Measurements from ENCODE around the gene FAT2.

The FAT2 gene

DNA sequence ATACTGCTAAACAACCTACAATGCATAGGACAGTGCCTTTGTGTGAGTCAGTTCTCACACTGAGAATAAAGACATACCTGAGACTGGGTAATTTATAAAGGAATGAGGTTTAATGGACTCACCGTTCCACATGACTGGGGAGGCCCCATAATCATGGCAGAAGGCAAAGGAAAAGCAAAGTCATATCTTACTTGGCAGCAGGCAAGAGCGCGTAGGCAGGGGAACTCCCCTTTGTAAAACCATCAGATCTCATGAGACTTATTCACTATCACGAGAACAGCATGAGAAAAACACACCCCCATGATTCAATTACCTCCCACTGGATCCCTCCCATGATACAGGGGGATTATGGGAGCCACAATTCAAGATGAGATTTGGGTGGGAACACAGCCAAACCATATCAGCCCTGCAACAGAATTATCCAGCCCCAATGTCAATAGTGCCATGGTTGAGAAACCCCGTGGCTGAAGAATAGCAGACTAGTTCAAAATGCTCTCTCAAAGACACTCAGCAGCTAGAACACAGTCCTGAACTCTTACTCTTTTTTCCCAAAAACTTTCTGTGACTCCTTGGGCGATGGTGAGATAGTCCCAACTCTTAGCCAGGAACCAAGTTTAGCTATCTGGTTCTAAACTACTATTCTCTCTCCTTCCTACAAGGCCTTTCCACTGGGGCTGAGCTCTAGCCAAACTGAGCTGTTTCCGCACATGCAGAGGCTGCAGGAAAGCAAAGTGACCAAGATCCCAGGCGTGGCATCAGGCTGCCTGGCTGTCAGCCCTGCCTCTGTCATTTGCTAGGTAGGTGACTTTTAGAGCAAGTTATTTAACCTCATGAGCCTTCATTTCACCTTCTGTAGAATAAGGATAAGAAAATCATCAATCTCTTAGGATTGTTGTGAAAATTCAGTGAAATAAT lies 21.7 kb downstream of the FAT2 start:
- TF ChIP-seq, protein P1, sequence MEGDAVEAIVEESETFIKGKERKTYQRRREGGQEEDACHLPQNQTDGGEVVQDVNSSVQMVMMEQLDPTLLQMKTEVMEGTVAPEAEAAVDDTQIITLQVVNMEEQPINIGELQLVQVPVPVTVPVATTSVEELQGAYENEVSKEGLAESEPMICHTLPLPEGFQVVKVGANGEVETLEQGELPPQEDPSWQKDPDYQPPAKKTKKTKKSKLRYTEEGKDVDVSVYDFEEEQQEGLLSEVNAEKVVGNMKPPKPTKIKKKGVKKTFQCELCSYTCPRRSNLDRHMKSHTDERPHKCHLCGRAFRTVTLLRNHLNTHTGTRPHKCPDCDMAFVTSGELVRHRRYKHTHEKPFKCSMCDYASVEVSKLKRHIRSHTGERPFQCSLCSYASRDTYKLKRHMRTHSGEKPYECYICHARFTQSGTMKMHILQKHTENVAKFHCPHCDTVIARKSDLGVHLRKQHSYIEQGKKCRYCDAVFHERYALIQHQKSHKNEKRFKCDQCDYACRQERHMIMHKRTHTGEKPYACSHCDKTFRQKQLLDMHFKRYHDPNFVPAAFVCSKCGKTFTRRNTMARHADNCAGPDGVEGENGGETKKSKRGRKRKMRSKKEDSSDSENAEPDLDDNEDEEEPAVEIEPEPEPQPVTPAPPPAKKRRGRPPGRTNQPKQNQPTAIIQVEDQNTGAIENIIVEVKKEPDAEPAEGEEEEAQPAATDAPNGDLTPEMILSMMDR (IDR thresholded peaks at IDR 0.05; ENCODE audit: low read depth, low read length, missing control alignments) = no peak
- H3K4me3 ChIP-seq (ENCODE audit: low read depth, low read length) = no peak overlapping the region
- no peak for DNase-seq (ENCODE audit: low read depth)

DNA sequence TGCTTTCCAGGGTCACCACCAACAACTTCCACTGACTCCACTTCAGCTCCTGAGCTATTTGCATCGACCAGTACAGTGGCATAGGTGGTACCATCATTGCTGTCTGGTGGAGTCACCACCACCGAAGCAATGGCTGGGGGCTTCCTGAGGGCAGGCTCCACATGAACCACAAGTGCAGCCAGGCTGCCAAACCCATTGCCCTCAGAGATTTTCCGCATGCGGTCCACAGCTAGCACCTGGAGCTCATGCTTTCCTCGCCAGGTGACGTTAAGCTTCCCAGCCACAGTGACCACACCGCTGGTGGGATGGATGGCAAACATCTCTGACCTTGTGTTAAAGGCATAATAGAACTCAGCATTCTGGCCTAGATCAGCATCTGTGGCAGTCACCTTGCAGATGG lies 23.1 kb downstream of the FAT2 start:
- TF ChIP-seq, protein P1 (IDR thresholded peaks at IDR 0.05; ENCODE audit: low read depth, low read length, missing control alignments) = no peak
- no peak overlapping the region for H3K4me3 ChIP-seq (ENCODE audit: low read depth, low read length)
- DNase-seq (ENCODE audit: low read depth) = no peak

DNA sequence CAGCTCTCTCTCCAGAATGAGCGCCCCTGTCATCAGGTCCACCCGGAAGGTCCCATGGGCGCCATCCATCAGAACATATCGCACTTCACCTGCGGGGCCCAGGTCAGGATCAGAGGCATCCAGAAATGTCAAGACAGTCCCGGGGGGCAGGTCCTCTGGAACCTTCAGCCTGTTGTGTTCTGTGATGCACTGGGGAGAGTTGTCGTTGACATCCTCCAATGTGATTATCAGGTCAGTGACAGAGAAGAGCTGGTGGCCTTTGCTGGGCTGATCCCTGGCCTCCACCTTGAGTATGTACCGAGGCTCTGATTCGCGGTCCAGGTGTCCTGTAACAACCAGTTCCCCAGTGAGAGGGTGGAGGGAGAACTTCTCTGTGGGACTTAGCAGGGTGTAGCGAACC lies 25.2 kb downstream of the FAT2 start:
- DNase-seq (ENCODE audit: low read depth) = no peak
- TF ChIP-seq, protein P1 (IDR thresholded peaks at IDR 0.05; ENCODE audit: low read depth, low read length, missing control alignments) = no peak

DNA sequence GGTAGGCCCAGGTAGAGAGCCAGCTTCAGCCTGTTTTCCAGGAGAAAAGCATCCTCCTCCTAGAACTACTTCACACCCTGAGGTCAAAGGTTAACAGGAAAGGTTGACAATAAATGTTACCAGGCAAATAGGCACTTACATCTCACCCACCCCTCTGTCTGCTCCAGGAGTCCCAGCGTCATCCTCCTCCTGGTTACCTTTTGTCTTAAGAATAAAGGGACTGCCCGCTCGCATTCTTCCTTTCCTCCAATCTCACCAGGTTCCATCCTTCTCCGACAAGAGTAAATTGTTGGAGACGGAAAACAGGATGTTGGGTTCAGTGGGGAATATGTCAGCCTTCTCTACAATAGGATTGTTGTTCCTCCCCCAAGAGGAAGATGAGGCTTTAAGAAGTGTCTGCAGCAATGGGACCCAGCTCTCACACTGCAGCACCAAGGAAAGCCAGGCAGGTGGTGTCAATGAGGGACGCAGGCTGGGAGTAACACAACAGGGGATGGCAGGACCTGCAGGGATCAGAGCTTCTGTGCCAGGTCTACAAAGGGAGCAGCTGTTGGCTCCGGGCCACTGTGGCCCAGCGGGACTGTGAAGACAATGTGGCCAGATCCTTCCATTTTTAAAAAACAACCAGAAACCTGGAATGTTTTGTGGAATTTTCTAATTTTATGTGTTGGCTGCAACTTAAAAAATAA lies 29.0 kb downstream of the FAT2 start:
- DNase-seq (ENCODE audit: low read depth) = no peak
- H3K4me3 ChIP-seq (ENCODE audit: low read depth, low read length) = no peak overlapping the region
- TF ChIP-seq, protein P1 (IDR thresholded peaks at IDR 0.05; ENCODE audit: low read depth, low read length, missing control alignments) = no peak

More for the DNA sequence above, 25.2 kb downstream of the FAT2 start:
- no peak overlapping the region for H3K4me3 ChIP-seq (ENCODE audit: low read depth, low read length)

DNA sequence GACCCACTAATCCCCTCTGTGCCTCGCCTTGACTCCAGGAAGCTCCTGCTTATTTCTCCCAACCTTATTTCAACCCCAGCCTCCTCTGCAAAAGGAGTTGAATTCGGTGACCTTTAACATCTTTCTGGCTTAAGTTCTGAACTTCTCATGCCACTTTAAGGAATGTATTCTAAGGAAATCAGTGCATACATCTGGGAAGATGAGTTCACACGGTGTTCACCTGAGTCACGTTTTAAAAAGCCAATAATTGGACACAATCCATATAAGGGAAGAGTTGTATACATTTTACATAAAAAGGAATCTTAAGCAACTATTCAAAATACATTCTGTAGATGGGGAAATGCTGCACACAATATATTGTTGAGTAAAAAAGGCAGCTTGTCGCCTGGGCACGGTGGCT lies 33.2 kb downstream of the FAT2 start:
- DNase-seq (ENCODE audit: low read depth) = no peak
- no peak overlapping the region for H3K4me3 ChIP-seq (ENCODE audit: low read depth, low read length)
- TF ChIP-seq, protein P1 (IDR thresholded peaks at IDR 0.05; ENCODE audit: low read depth, low read length, missing control alignments) = no peak

DNA sequence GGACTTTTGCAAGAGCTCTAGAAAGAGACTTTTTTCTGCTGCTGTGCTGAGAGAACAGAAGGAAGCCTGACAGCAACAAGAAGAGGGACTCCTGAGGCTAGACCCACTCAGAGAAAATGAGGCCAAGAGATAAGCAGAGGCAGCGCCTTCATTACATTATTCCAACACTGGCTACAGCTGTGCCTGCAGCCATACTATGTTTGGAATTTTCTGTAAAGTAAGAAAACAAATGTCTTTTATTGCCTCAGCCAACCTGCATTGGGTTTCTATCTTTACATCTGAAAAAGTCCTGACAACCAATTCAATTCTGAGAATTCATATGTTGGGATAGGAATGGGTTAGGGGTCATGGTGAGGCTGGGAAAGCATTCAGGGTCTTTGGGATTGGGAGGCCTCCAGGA lies 33.7 kb downstream of the FAT2 start:
- TF ChIP-seq, protein P1 (IDR thresholded peaks at IDR 0.05; ENCODE audit: low read depth, low read length, missing control alignments) = no peak
- H3K4me3 ChIP-seq (ENCODE audit: low read depth, low read length) = no peak overlapping the region
- DNase-seq (ENCODE audit: low read depth) = no peak

All from GM12864 (cell line).